ENCODE measurements around the gene BUB3. TPM values are rescaled to one million over a fixed set of nuclear protein-coding genes. Genes with fewer than 3 reads are reported as not detected.

The BUB3 gene
- total RNA-seq, 3 donors from 2014 or later (not counting 1 experiment from before 2014, with no cell fraction given) = 122 to 145 (median 125) TPM

- no peak for ATAC-seq
- Mint-ChIP-seq H3K27me3 (ENCODE audit: low read depth in 2 of 2) (no peaks in the 10 kb centered on the region), H3K4me1 (peaks cover 12 to 13% of the 10 kb centered on the region in 2 donors), H3K27ac (no peak overlapping the region), H3K36me3 (peaks cover 30% of the 10 kb centered on the region), H3K9me3 (peaks cover 7 to 8% of the 10 kb centered on the region in 2 donors), H3K4me3 (no peak overlapping the region)
- Histone ChIP-seq H3K27ac (ENCODE audit: low read length) (no peak overlapping the region), H3K9me3 (ENCODE audit: control insufficient read depth, insufficient read depth, low read length) (peaks cover 3% of the 10 kb centered on the region), H3K4me3 (ENCODE audit: low read length) (no peak overlapping the region), H3K36me3 (ENCODE audit: control insufficient read depth, insufficient read depth, low read length) (no peaks in the 10 kb centered on the region), H3K27me3 (ENCODE audit: control insufficient read depth, insufficient read depth, low read length) (no peaks in the 10 kb centered on the region), H3K4me1 (ENCODE audit: control insufficient read depth, insufficient read depth, low read length) (no peaks in the 10 kb centered on the region)
- TF ChIP-seq CTCF (IDR thresholded peaks at IDR 0.05) = no peak
- no peak for DNase-seq
- intact Hi-C loops (cut with micrococcal nuclease) = no loop called here
- WGBS (ENCODE audit: insufficient coverage) = no CpG with 5 or more reads among the region's 2 CpGs
Observed at GRCh38 chr10:123183724-123184123, 29.5 kb downstream of the BUB3 start.

GRCh38 chr10:123187781-123188180 lies 33.6 kb downstream of the BUB3 start:
- no peak for TF ChIP-seq CTCF (IDR thresholded peaks at IDR 0.05)
- WGBS (ENCODE audit: insufficient coverage) = 99% methylated on average over 5 of the region's 5 CpGs
- peaks cover 7 to 8% of the 10 kb centered on the region in 2 donors for H3K9me3 Mint-ChIP-seq

GRCh38 chr10:123191886-123192285 lies 37.7 kb downstream of the BUB3 start:
- no peaks in the 10 kb centered on the region for H3K27me3 ChIP-seq (ENCODE audit: control insufficient read depth, insufficient read depth, low read length)
- no peaks in the 10 kb centered on the region for H3K4me1 ChIP-seq (ENCODE audit: control insufficient read depth, insufficient read depth, low read length)
- DNase-seq = no peak
- ATAC-seq = no peak
- no peak for TF ChIP-seq CTCF (IDR thresholded peaks at IDR 0.05)
- H3K27ac ChIP-seq (ENCODE audit: low read length) = no peak overlapping the region
- Mint-ChIP-seq H3K27ac (no peak overlapping the region), H3K9me3 (no peaks in the 10 kb centered on the region), H3K27me3 (ENCODE audit: low read depth in 2 of 2) (no peaks in the 10 kb centered on the region), H3K36me3 (peaks cover 5% of the 10 kb centered on the region), H3K4me3 (no peak overlapping the region), H3K4me1 (peaks cover 12 to 13% of the 10 kb centered on the region in 2 donors)
- peaks cover 3% of the 10 kb centered on the region for H3K36me3 ChIP-seq (ENCODE audit: control insufficient read depth, insufficient read depth, low read length)
- WGBS (ENCODE audit: insufficient coverage) = 95% methylated on average over 8 of the region's 8 CpGs
- intact Hi-C loops (cut with micrococcal nuclease) = no loop called here
- no peak overlapping the region for H3K4me3 ChIP-seq (ENCODE audit: low read length)
- H3K9me3 ChIP-seq (ENCODE audit: control insufficient read depth, insufficient read depth, low read length) = no peaks in the 10 kb centered on the region

More at GRCh38 chr10:123187781-123188180, 33.6 kb downstream of the BUB3 start:
- Histone ChIP-seq H3K4me1 (ENCODE audit: control insufficient read depth, insufficient read depth, low read length) (no peaks in the 10 kb centered on the region), H3K27ac (ENCODE audit: low read length) (no peak overlapping the region), H3K9me3 (ENCODE audit: control insufficient read depth, insufficient read depth, low read length) (peaks cover 3% of the 10 kb centered on the region), H3K4me3 (ENCODE audit: low read length) (no peak overlapping the region), H3K27me3 (ENCODE audit: control insufficient read depth, insufficient read depth, low read length) (no peaks in the 10 kb centered on the region), H3K36me3 (ENCODE audit: control insufficient read depth, insufficient read depth, low read length) (peaks cover 3% of the 10 kb centered on the region)
- no peak overlapping the region for H3K27ac Mint-ChIP-seq
- no peak overlapping the region for H3K4me3 Mint-ChIP-seq
- H3K4me1 Mint-ChIP-seq = peaks cover 13 to 15% of the 10 kb centered on the region in 2 donors
- H3K36me3 Mint-ChIP-seq = peaks cover 30% of the 10 kb centered on the region
- no peaks in the 10 kb centered on the region for H3K27me3 Mint-ChIP-seq (ENCODE audit: low read depth in 2 of 2)
- DNase-seq (no peak), ATAC-seq (no peak)
- intact Hi-C loops (cut with micrococcal nuclease) = no loop called here

GRCh38 chr10:123194056-123194455 lies 39.9 kb downstream of the BUB3 start:
- H3K27ac ChIP-seq (ENCODE audit: low read length) = no peak overlapping the region
- H3K4me1 ChIP-seq (ENCODE audit: control insufficient read depth, insufficient read depth, low read length) = no peaks in the 10 kb centered on the region
- Mint-ChIP-seq H3K9me3 (no peaks in the 10 kb centered on the region), H3K36me3 (peaks cover 5% of the 10 kb centered on the region), H3K27me3 (ENCODE audit: low read depth in 2 of 2) (no peaks in the 10 kb centered on the region), H3K4me1 (peaks cover 14 to 19% of the 10 kb centered on the region in 2 donors), H3K4me3 (no peak overlapping the region), H3K27ac (no peak overlapping the region)
- no peaks in the 10 kb centered on the region for H3K27me3 ChIP-seq (ENCODE audit: control insufficient read depth, insufficient read depth, low read length)
- no peak for ATAC-seq
- TF ChIP-seq CTCF (IDR thresholded peaks at IDR 0.05) = no peak
- H3K36me3 ChIP-seq (ENCODE audit: control insufficient read depth, insufficient read depth, low read length) = peaks cover 3% of the 10 kb centered on the region
- DNase-seq = no peak
- intact Hi-C loops (cut with micrococcal nuclease) = no loop called here
- WGBS (ENCODE audit: insufficient coverage) = 98% methylated on average over 9 of the region's 9 CpGs
- H3K4me3 ChIP-seq (ENCODE audit: low read length) = no peak overlapping the region
- no peaks in the 10 kb centered on the region for H3K9me3 ChIP-seq (ENCODE audit: control insufficient read depth, insufficient read depth, low read length)
